ENCODE data around the gene STRC.
"Not testable (repeated sequence)": the region's sequence is repeated elsewhere in the genome, so short reads cannot be mapped to it uniquely, and the experiment has no call there.

DNA sequence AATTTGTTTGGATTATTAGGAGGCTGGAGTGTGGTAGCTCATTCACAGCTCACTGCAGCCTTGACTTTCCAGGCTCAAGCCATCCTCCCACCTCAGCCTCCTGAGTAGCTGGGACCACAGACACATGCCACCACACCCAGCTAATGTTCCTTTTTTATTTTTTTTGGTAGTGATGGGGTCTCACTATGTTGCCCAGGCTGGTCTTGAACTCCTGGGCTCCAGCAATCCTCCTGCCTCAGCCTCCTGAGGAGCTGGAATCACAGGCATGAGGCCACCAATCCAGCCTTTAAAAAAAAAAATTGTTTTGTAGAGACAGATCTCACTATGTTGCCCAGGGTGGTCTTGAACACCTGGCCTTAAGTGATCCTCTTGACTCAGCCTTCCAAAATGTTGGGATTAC lies 8.3 kb upstream of the STRC start:
- TF ChIP-seq, protein P1, sequence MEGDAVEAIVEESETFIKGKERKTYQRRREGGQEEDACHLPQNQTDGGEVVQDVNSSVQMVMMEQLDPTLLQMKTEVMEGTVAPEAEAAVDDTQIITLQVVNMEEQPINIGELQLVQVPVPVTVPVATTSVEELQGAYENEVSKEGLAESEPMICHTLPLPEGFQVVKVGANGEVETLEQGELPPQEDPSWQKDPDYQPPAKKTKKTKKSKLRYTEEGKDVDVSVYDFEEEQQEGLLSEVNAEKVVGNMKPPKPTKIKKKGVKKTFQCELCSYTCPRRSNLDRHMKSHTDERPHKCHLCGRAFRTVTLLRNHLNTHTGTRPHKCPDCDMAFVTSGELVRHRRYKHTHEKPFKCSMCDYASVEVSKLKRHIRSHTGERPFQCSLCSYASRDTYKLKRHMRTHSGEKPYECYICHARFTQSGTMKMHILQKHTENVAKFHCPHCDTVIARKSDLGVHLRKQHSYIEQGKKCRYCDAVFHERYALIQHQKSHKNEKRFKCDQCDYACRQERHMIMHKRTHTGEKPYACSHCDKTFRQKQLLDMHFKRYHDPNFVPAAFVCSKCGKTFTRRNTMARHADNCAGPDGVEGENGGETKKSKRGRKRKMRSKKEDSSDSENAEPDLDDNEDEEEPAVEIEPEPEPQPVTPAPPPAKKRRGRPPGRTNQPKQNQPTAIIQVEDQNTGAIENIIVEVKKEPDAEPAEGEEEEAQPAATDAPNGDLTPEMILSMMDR (IDR thresholded peaks at IDR 0.05; ENCODE audit: poor library complexity, severe bottlenecking) = not testable (repeated sequence)
- not testable (repeated sequence) for TF ChIP-seq POLR2AphosphoS5 (IDR thresholded peaks at IDR 0.05); EZH2 (IDR thresholded peaks at IDR 0.05; ENCODE audit: borderline replicate concordance, insufficient read depth, low read length, poor library complexity, severe bottlenecking); RAD21 (conservative IDR thresholded peaks at IDR 0.05); TAF1 (IDR thresholded peaks at IDR 0.05; ENCODE audit: low read depth)

All from neural cell (in vitro differentiated cells).